Measurements from ENCODE around the gene CNTNAP5.

DNA sequence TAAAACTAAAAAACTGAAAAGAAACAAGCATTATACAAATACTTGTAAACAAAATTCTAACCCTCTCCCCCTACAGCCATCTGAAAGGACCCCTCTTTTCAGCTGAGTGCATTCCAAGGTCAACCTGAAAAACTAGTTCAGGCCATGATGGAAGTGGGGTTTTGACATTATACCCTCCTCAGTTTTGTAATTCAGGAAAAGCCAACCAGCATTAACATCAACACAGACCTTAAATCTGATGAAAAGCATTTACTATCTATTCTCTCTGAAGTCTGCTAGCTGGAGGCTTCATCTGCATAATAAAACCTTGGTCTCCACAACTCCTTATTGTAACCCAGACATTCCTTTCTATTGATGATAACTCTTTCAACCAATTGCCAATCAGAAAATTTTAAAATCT, 302.2 kb downstream of the CNTNAP5 start:
- TF ChIP-seq, protein P1, sequence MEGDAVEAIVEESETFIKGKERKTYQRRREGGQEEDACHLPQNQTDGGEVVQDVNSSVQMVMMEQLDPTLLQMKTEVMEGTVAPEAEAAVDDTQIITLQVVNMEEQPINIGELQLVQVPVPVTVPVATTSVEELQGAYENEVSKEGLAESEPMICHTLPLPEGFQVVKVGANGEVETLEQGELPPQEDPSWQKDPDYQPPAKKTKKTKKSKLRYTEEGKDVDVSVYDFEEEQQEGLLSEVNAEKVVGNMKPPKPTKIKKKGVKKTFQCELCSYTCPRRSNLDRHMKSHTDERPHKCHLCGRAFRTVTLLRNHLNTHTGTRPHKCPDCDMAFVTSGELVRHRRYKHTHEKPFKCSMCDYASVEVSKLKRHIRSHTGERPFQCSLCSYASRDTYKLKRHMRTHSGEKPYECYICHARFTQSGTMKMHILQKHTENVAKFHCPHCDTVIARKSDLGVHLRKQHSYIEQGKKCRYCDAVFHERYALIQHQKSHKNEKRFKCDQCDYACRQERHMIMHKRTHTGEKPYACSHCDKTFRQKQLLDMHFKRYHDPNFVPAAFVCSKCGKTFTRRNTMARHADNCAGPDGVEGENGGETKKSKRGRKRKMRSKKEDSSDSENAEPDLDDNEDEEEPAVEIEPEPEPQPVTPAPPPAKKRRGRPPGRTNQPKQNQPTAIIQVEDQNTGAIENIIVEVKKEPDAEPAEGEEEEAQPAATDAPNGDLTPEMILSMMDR (IDR thresholded peaks at IDR 0.05; ENCODE audit: poor library complexity) = no peak
- TF ChIP-seq EZH2 (IDR thresholded peaks at IDR 0.05; ENCODE audit: borderline replicate concordance) = no peak
